ENCODE measurements around the gene INO80E.

INO80E gene

DNA sequence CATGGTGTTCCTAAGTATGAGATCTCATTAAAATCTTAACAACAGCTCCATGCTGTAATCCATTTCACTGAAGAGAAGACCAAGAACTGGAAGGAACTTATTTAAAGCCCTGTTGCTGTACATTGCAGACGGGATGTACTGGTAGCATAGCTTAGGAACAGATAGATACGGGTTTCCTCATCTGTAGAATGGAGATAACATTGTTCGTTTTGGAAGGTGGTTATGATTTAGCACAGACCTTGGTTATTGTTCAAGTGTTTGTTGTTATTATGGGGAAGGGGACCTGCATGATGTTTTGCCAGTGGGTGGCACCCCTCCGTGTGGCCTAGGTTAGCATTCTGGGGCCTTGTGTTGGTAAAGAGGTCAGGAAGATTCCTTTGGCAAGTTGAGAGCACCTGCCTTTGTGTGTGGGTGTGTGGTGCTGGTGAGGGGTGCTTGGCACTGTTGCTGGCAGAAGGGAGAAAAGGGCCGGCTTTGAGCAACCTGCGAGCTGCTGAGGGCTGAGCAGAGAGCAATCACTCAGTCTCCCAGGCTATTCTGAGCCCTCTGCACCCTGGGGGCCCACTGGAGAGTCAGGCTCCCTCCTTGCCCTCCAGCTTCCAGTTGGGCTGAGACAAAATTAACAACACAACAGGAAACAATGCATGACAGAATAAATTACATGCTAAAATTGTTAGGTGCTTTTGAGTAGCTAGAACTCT, 20.1 kb upstream of the INO80E start:
- DNase-seq = no peak

DNA sequence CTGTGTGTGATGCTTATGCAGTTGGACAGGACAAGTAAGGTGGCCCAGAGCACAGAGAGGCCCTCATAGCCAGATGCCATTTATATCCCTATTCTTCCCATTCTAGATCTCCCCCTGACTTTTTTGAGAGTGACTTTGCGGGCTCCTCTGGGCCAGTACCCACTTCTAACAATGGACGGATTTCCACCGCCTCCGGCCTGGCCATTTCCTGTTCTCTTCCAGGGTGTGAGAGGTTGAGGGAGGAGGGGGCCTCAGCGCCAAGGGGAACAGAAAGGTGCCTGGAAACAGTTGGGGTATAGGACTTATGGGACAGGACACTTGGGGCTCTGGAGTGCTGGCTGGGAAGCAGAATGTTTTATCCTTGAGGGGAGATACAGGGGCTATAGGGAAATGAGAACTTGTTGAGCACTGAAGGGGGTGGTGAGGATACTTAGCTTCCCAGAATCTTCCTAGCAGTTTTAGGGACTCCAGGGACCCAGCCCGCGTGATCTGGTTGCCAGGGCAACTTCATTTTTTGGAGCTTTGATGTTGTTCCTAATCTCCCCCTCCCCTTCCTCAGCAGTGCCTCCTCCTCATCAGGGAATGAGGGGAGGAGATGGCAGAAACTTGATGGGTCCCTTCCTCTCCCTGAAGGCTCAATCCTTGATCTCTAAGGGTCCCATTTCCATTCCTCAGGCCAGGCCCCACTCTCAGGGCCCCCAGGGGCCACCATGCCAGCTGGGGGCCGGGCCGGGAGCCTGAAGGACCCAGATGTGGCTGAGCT, 18.8 kb upstream of the INO80E start:
- no peak for DNase-seq

DNA sequence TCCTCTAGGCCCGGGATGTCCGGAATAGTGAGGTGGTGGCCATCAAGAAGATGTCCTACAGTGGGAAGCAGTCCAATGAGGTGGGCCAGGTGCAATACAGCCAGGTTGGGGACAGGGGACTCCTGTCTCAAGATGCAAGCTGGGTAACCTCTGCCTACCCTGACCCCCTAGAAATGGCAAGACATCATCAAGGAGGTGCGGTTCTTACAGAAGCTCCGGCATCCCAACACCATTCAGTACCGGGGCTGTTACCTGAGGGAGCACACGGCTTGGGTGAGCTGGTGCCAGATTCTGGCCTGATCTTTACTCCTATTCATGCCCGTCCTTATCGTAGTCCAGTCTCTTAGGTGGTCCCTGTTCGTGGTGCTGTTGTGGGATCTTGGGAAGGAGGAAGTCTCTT, 18.0 kb upstream of the INO80E start:
- no peak for DNase-seq

- no peak for DNase-seq
Observed at GRCh38 chr16:29978564-29979270, 17.3 kb upstream of the INO80E start.

DNA sequence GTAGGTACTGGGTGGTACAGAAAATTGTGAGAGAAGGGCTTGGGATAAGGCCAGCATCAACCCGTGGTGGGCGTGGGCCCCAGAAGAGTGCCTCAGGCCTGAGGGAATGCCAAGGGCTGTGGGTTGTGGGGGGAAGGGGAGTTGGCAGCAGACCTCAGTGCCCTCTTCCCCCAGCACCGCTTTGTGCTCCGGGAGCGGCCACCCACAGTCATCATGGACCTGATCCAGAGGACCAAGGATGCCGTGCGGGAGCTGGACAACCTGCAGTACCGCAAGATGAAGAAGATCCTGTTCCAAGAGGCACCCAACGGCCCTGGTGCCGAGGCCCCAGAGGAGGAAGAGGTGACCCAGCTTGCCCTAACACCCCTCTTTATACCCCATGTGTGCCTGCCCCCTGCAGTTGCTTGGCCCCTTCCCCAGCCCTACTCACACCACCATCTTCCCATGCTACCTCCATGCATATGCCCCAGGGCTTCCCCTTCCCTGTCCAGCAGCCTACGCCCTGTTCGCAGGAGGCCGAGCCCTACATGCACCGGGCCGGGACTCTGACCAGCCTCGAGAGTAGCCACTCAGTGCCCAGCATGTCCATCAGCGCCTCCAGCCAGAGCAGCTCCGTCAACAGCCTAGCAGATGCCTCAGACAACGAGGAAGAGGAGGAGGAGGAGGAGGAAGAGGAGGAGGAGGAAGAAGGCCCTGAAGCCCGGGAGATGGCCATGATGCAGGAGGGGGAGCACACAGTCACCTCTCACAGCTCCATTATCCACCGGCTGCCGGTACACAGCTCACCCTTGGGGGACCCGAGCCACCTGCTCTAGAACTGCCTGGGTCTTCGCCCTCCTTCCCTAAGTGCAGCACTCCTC, 13.3 kb upstream of the INO80E start:
- no peak for DNase-seq

- no peak for DNase-seq
Observed at GRCh38 chr16:29983420-29984136, 12.5 kb upstream of the INO80E start.

DNA sequence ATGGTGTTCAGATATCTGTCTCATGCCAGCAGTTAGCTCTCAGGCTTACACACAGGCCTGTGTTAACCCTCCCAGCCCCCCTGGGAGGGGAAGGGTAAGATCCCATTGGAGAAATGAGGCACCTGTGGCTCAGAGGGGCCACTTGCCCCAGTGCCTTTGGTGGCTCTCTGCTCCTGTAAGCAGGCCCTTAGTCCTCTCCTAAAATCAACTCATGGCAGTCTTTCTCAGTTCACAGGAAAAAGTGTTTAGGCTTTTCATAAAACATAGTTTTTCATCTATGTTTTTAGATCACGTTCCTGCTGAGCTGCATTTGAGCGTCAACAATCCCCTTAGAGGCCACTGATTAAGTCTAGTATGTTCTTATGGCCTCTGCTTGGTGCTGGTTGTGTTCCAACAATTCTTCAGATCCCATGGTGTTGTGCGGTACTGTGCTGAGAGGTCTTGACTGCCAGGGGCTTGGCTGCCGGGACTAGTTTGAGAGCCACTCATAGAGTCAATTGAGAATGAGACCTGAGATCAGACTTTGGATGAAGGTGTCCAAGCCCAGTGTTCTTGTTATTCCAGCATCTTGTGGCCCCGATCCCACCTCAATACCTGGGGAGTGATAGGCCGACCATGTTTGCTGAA, 11.8 kb upstream of the INO80E start:
- no peak for DNase-seq

- no peak for DNase-seq
Observed at GRCh38 chr16:29984764-29985147, 11.3 kb upstream of the INO80E start.

DNA sequence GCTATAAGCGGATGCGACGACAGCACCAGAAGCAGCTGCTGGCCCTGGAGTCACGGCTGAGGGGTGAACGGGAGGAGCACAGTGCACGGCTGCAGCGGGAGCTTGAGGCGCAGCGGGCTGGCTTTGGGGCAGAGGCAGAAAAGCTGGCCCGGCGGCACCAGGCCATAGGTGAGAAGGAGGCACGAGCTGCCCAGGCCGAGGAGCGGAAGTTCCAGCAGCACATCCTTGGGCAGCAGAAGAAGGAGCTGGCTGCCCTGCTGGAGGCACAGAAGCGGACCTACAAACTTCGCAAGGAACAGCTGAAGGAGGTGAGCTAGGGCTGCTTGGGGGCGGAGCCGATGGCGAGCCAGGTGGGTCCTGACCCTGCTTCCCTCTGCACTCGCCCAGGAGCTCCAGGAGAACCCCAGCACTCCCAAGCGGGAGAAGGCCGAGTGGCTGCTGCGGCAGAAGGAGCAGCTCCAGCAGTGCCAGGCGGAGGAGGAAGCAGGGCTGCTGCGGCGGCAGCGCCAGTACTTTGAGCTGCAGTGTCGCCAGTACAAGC, 10.7 kb upstream of the INO80E start:
- no peak for DNase-seq

DNA sequence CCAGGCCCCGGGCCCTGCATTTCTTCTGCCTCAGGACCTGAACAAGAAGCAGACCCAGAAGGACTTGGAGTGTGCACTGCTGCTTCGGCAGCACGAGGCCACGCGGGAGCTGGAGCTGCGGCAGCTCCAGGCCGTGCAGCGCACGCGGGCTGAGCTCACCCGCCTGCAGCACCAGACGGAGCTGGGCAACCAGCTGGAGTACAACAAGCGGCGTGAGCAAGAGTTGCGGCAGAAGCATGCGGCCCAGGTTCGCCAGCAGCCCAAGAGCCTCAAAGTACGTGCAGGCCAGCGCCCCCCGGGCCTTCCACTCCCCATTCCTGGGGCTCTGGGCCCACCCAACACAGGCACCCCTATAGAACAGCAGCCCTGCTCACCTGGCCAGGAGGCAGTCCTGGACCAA, 9.8 kb upstream of the INO80E start:
- DNase-seq = no peak

DNA sequence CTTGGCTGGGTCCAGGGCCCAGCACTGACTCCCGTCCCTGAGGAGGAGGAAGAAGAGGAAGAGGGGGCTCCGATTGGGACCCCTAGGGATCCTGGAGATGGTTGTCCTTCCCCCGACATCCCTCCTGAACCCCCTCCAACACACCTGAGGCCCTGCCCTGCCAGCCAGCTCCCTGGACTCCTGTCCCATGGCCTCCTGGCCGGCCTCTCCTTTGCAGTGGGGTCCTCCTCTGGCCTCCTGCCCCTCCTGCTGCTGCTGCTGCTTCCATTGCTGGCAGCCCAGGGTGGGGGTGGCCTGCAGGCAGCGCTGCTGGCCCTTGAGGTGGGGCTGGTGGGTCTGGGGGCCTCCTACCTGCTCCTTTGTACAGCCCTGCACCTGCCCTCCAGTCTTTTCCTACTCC, 9.1 kb upstream of the INO80E start:
- DNase-seq = no peak

- DNase-seq = no peak
Observed at GRCh38 chr16:29987371-29988085, 8.5 kb upstream of the INO80E start.

DNA sequence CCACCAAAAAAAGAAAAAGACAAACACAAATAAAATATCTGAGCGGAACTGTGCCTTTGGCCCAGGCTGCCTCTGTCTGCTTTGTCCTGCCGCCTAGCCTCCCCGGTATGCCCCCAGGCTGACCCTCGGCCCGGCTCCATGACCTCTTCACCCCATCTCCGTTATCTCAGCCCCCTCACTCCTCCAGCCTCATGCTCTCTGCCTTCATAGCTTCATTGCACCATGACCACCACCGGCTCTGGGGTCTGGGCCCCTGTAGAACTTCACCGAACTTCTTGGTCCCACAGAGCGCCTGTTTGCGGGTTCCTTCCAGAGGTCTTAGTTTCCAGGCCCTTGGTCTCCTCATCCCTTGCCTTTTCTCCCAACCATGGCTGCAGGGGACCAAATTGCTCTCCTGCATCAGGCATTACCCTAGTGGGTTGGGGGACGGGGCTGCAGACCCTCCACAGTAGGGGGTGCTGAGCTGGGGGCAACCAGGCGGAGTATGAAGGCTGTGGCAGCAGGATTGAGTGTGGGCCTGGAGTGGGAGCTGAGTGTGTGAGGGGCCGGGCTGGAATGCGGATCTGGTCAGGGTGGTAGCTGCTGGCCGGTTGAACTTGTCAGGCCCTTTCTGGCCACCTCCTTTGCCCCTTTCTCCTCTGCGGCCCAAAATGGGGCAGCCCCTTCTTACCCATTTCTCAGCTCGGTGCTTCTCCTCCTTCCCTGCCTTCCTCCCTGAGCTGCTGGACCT, 7.5 kb upstream of the INO80E start:
- DNase-seq = no peak

GRCh38 chr16:29989111-29989858, 6.8 kb upstream of the INO80E start:
- DNase-seq = no peak

GRCh38 chr16:29990034-29990433, 6.0 kb upstream of the INO80E start:
- no peak for DNase-seq

DNA sequence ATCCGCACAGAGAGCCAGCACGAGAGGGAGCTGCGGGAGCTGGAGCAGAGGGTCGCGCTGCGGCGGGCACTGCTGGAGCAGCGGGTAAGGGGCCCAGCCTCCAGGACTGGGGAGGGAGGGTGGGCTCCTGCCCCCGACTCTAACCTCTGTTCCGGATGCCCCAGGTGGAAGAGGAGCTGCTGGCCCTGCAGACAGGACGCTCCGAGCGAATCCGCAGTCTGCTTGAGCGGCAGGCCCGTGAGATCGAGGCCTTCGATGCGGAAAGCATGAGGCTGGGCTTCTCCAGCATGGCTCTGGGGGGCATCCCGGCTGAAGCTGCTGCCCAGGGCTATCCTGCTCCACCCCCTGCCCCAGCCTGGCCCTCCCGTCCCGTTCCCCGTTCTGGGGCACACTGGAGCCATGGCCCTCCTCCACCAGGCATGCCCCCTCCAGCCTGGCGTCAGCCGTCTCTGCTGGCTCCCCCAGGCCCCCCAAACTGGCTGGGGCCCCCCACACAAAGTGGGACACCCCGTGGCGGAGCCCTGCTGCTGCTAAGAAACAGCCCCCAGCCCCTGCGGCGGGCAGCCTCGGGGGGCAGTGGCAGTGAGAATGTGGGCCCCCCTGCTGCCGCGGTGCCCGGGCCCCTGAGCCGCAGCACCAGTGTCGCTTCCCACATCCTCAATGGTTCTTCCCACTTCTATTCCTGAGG, 5.0 kb upstream of the INO80E start:
- DNase-seq = no peak

DNA sequence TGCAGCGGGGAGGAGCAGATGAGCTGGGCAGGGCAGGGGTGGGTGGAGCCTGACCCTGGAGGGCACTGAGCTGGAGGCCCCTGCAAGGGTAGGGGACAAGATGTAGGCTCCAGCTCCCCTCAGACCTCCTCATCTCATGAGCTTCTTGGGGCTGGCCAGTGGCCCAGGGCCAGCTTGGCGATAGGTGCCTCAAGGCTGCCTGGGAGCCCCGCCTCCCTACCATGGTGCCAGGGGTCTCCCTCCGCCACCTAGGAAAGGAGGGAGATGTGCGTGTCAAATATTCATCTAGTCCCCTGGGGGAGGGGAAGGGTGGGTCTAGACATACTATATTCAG, 4.5 kb upstream of the INO80E start:
- no peak for DNase-seq

GRCh38 chr16:29992344-29992967, 3.6 kb upstream of the INO80E start:
- DNase-seq = no peak
